ENCODE results near the gene FTL.

Gene FTL

GRCh38 chr19:49014123-49014869, 49.2 kb downstream of the FTL start:
- no peak for DNase-seq (ENCODE audit: low read depth)
- TF ChIP-seq MAX (IDR thresholded peaks at IDR 0.05; ENCODE audit: low read depth, low read length) (no peak), POLR2A (IDR thresholded peaks at IDR 0.05; ENCODE audit: extremely low read depth, insufficient read length) (no peak), CTCF (IDR thresholded peaks at IDR 0.05; ENCODE audit: low read depth, low read length) (no peak), MYC (IDR thresholded peaks at IDR 0.05; ENCODE audit: low read depth, low read length) (no peak)

GRCh38 chr19:49014870-49015255, 49.8 kb downstream of the FTL start:
- no peak for DNase-seq (ENCODE audit: low read depth)

More at GRCh38 chr19:49014123-49014869, 49.2 kb downstream of the FTL start:
- H3K4me3 ChIP-seq (ENCODE audit: low read depth, low read length) = no peak overlapping the region

GRCh38 chr19:49016067-49016839, 51.1 kb downstream of the FTL start:
- TF ChIP-seq CTCF (IDR thresholded peaks at IDR 0.05; ENCODE audit: low read depth, low read length) (no peak), MAX (IDR thresholded peaks at IDR 0.05; ENCODE audit: low read depth, low read length) (no peak)
- DNase-seq (ENCODE audit: low read depth) = no peak

More at GRCh38 chr19:49014870-49015255, 49.8 kb downstream of the FTL start:
- no peak overlapping the region for H3K4me3 ChIP-seq (ENCODE audit: low read depth, low read length)
- no peak for TF ChIP-seq MYC (IDR thresholded peaks at IDR 0.05; ENCODE audit: low read depth, low read length)
- TF ChIP-seq MAX (IDR thresholded peaks at IDR 0.05; ENCODE audit: low read depth, low read length) = no peak
- TF ChIP-seq CTCF (IDR thresholded peaks at IDR 0.05; ENCODE audit: low read depth, low read length) = no peak
- TF ChIP-seq POLR2A (IDR thresholded peaks at IDR 0.05; ENCODE audit: extremely low read depth, insufficient read length) = no peak

More at GRCh38 chr19:49016067-49016839, 51.1 kb downstream of the FTL start:
- H3K4me3 ChIP-seq (ENCODE audit: low read depth, low read length) = no peak overlapping the region

Measured in NB4 (cell line).